DND-41 (cell line): ENCODE data around the gene ASPG.

Source experiments
- ATAC-seq: fragments of 200-7000 bp; cut with Tn5 transposase; 3 replicates; pipeline ENCODE4 v1.9.1; 2021; ENCODE audit warnings: low read depth; ENCODE audit not compliant: insufficient read depth
- DNase-seq: peaks from one replicate; pipeline ENCODE4 v3.0.0-alpha.2; 2020
- H2AFZ ChIP-seq: 2 replicates; pipeline ENCODE4 v1.6.0; 2012; ENCODE audit warnings: low read depth, low read length
- H3K27ac ChIP-seq: 2 replicates; pipeline ENCODE4 v1.5.1; 2012; ENCODE audit warnings: low read length, inconsistent platforms
- H3K27me3 ChIP-seq: fragments of 200-600 bp; sonication (generic); 2 replicates; pipeline ENCODE4 v1.6.0; 2012; ENCODE audit warnings: low read length, mild to moderate bottlenecking, inconsistent platforms; ENCODE audit not compliant: insufficient read depth, poor library complexity
- H3K36me3 ChIP-seq: 2 replicates; pipeline ENCODE4 v1.5.1; 2012; ENCODE audit warnings: low read length, inconsistent platforms; ENCODE audit not compliant: insufficient read depth
- H3K4me1 ChIP-seq: 2 replicates; pipeline ENCODE4 v1.5.1; 2012; ENCODE audit warnings: mild to moderate bottlenecking, low read length; ENCODE audit not compliant: insufficient read depth
- H3K4me2 ChIP-seq: 2 replicates; pipeline ENCODE4 v1.6.0; 2012; ENCODE audit warnings: mild to moderate bottlenecking, moderate library complexity, low read length, inconsistent platforms; ENCODE audit not compliant: insufficient read depth
- H3K4me3 ChIP-seq, 2 experiments: fragments of 200-600 bp in 1 of 2; shearing (Covaris generic) in 1 of 2; 2 replicates each; pipeline ENCODE4 v1.5.1; 2012 to 2016; ENCODE audit warnings: inconsistent platforms in 2 of 2, low read length in 2 of 2, mild to moderate bottlenecking in 2 of 2, low read depth in 1 of 2, moderate library complexity in 1 of 2
- H3K79me2 ChIP-seq: 2 replicates; pipeline ENCODE4 v1.6.0; 2012; ENCODE audit warnings: low read length, inconsistent platforms; ENCODE audit not compliant: insufficient read depth
- H3K9ac ChIP-seq: 2 replicates; pipeline ENCODE4 v1.6.0; 2012; ENCODE audit warnings: low read depth, mild to moderate bottlenecking, inconsistent platforms, low read length, moderate library complexity
- H3K9me3 ChIP-seq: 2 replicates; pipeline ENCODE4 v1.5.1; 2012; ENCODE audit warnings: low read length, moderate library complexity, mild to moderate bottlenecking, inconsistent platforms; ENCODE audit not compliant: insufficient read depth, severe bottlenecking
- H4K20me1 ChIP-seq: 2 replicates; pipeline ENCODE4 v1.6.0; 2012; ENCODE audit warnings: low read length; ENCODE audit not compliant: insufficient read depth
- CTCF ChIP-seq: IDR thresholded peaks from 2 replicates; pipeline ENCODE4 v1.5.1; 2012; ENCODE audit warnings: borderline replicate concordance, low read length, moderate library complexity, mild to moderate bottlenecking; ENCODE audit not compliant: poor library complexity, severe bottlenecking; ENCODE audit errors: extremely low read depth
- EZH2 ChIP-seq: IDR thresholded peaks from 3 replicates; pipeline ENCODE4 v1.6.1; 2012; ENCODE audit warnings: borderline replicate concordance, low read depth, mild to moderate bottlenecking, moderate library complexity, low read length, inconsistent platforms; ENCODE audit not compliant: severe bottlenecking

Gene ASPG

GRCh38 chr14:104086661-104087461 lies 1.4 kb downstream of the ASPG start:
- Histone ChIP-seq H4K20me1 (no peaks in the 10 kb centered on the region), H3K27ac (no peak overlapping the region), H3K79me2 (no peaks in the 10 kb centered on the region), H3K9me3 (no peaks in the 10 kb centered on the region), H3K4me3 (no peak overlapping the region), H3K4me2 (no peak overlapping the region), H3K27me3 (no peaks in the 10 kb centered on the region), H3K4me1 (no peaks in the 10 kb centered on the region), H2AFZ (no peak overlapping the region), H3K9ac (no peak overlapping the region), H3K36me3 (no peaks in the 10 kb centered on the region)
- ATAC-seq (no peak), DNase-seq (no peak)
- TF ChIP-seq CTCF (no peak), EZH2 (no peak)

GRCh38 chr14:104087505-104087904 lies 2.0 kb downstream of the ASPG start:
- ATAC-seq, result no peak
- H3K27ac ChIP-seq, result no peak overlapping the region
- no peak overlapping the region for H3K4me2 ChIP-seq
- H3K79me2 ChIP-seq, result no peaks in the 10 kb centered on the region
- H3K4me3 ChIP-seq, result no peak overlapping the region
- no peaks in the 10 kb centered on the region for H4K20me1 ChIP-seq
- H3K9me3 ChIP-seq, result no peaks in the 10 kb centered on the region
- no peak overlapping the region for H3K9ac ChIP-seq
- no peaks in the 10 kb centered on the region for H3K36me3 ChIP-seq
- DNase-seq, result no peak
- TF ChIP-seq EZH2 (no peak), CTCF (no peak)
- H3K4me1 ChIP-seq, result no peaks in the 10 kb centered on the region
- no peaks in the 10 kb centered on the region for H3K27me3 ChIP-seq
- no peak overlapping the region for H2AFZ ChIP-seq

GRCh38 chr14:104087981-104088850 lies 2.7 kb downstream of the ASPG start:
- DNase-seq (no peak), ATAC-seq (no peak)
- H3K9ac ChIP-seq, result no peak overlapping the region
- H3K27ac ChIP-seq, result no peak overlapping the region
- no peaks in the 10 kb centered on the region for H3K27me3 ChIP-seq
- no peaks in the 10 kb centered on the region for H3K79me2 ChIP-seq
- H3K36me3 ChIP-seq, result no peaks in the 10 kb centered on the region
- TF ChIP-seq EZH2 (no peak), CTCF (no peak)
- H4K20me1 ChIP-seq, result no peaks in the 10 kb centered on the region
- no peak overlapping the region for H3K4me3 ChIP-seq
- H3K4me2 ChIP-seq, result no peak overlapping the region
- H3K4me1 ChIP-seq, result no peaks in the 10 kb centered on the region
- H2AFZ ChIP-seq, result no peak overlapping the region; the same call in 1 of the 2 replicates
- H3K9me3 ChIP-seq, result no peaks in the 10 kb centered on the region
